ENCODE results near the gene WNT5B. TPM values are rescaled to one million over a fixed set of nuclear protein-coding genes. Genes with fewer than 3 reads are reported as not detected.

Gene WNT5B
- total RNA-seq, 4 donors from 2014 or later, result 11.7 to 34.1 (median 17.6) TPM

DNA sequence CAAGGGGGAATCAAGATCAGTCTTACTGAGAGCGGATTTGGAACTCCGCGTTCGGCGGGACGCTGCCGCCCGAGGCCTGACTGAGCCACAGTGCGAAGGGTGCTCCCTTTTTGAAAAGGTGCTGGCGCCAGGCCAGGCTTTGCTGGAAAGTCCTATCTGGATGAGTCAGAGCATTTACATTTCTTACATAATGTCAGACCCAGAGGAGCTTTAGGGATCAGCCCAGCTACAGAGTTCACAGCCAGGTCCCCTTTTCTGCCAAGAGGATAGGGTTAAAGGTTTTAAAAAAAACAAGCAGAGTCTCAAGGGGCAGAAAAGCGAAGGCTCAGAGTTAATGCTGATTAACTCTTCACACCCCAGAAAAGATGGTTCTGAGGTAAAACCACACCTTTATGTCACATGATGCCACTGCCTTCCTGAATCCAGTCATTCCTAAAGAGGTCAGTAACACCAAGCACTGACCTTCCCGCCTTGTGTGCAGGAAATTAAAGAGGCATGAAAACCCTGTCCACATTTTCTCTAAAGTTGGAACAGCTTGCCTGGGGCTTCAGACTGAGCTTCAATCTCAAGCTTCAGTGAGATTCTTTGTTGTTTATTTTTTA is 22.9 kb upstream of the WNT5B start:
- peaks cover 0 to 58% (median 19%) of the 10 kb centered on the region in 4 donors for H3K4me1 ChIP-seq
- TF ChIP-seq POLR2A (IDR thresholded peaks at IDR 0.05) (peak in 1 of 2 donors; percentile 55), EP300 (IDR thresholded peaks at IDR 0.05) (peak in 1 of 2 donors; percentile 75)
- TF ChIP-seq, protein P1, sequence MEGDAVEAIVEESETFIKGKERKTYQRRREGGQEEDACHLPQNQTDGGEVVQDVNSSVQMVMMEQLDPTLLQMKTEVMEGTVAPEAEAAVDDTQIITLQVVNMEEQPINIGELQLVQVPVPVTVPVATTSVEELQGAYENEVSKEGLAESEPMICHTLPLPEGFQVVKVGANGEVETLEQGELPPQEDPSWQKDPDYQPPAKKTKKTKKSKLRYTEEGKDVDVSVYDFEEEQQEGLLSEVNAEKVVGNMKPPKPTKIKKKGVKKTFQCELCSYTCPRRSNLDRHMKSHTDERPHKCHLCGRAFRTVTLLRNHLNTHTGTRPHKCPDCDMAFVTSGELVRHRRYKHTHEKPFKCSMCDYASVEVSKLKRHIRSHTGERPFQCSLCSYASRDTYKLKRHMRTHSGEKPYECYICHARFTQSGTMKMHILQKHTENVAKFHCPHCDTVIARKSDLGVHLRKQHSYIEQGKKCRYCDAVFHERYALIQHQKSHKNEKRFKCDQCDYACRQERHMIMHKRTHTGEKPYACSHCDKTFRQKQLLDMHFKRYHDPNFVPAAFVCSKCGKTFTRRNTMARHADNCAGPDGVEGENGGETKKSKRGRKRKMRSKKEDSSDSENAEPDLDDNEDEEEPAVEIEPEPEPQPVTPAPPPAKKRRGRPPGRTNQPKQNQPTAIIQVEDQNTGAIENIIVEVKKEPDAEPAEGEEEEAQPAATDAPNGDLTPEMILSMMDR (IDR thresholded peaks at IDR 0.05), result no peak

DNA sequence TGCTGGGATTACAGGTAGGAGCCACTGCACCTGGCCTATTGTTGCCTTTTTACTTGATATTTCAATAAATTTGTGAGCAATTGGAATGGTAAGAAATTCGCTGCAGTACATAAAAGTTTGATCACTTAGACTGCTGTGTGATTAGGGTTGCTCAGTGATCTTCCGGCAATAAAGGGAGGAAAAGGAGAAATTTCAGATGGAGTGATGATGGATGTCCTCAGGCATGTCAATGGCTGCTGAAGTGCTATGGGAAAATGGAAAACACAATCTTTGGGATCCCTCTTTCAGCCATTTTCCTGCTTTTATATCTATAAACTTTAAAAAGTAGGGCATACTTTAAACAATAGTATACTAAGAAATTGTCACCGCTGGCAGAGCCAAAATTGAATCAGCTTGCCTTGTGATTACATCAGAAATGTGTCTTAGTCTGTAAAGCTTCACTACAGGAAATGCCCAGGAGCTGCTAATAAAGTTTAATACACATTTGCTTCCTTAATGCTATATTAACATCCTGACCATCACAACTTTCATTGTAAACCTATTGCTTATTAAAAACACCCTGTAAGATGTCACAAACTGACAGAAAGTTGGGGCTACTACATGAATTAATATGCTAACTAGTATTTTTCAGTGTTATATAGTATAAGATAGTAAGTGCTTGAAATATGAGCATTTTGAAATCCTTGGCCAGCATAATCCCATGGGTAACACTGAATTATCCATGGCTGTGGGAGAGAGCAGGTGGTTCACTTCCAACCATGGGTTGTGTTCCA is 20.9 kb upstream of the WNT5B start:
- Histone ChIP-seq H3K27me3 (no peaks in the 10 kb centered on the region), H3K36me3 (no peaks in the 10 kb centered on the region), H3K9me3 (no peaks in the 10 kb centered on the region), H3K27ac (peak overlapping the region in 3 of 4 donors; percentile 2 to 76 (median 19)), H3K4me1 (peaks cover 0 to 66% (median 19%) of the 10 kb centered on the region in 4 donors), H3K4me3 (no peak overlapping the region)
- TF ChIP-seq, protein P1 (IDR thresholded peaks at IDR 0.05), result no peak
- no peak for TF ChIP-seq EP300 (IDR thresholded peaks at IDR 0.05)
- no peak for TF ChIP-seq POLR2A (IDR thresholded peaks at IDR 0.05)
- WGBS, 2 donors, result 87 to 90% methylated on average over 3 of the region's 3 CpGs
- DNase-seq (ENCODE audit: low spot score in 2 of 2), result no peak

More for the DNA sequence above, 22.9 kb upstream of the WNT5B start:
- Histone ChIP-seq H3K4me3 (peak overlapping the region; percentile 34 to 53 (median 43)), H3K27ac (peak overlapping the region; percentile 79 to 93 (median 90)), H3K9me3 (no peaks in the 10 kb centered on the region), H3K36me3 (no peaks in the 10 kb centered on the region), H3K27me3 (no peaks in the 10 kb centered on the region)
- peak; percentile 89 to 90 for DNase-seq (ENCODE audit: low spot score in 2 of 2)
- WGBS, 2 donors, result 3 to 4% methylated on average over 12 of the region's 12 CpGs

DNA sequence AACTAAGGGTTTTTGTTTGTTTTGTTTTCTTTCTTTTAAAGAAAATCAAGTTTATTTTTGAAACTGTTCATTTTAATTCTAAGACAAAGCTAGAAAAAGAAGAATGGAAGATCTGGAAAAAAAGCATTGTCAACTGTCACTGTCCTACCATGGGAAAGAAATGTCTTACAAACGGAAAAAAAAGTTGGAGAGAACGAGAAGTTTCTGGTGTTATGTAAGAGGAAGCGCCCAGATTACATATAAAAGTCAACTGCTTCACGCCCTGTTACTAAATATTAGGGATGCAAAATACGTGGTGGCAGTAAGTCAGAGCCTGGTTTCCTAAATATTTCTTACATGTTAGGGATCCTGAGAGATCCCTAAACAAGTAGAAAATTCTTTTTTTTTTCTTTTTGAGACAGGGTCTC is 20.3 kb upstream of the WNT5B start:
- Histone ChIP-seq H3K36me3 (no peaks in the 10 kb centered on the region), H3K4me1 (peaks cover 0 to 66% (median 19%) of the 10 kb centered on the region in 4 donors), H3K27me3 (no peaks in the 10 kb centered on the region), H3K27ac (peak overlapping the region in 2 of 4 donors; percentile 67 to 76), H3K4me3 (no peak overlapping the region), H3K9me3 (no peaks in the 10 kb centered on the region)
- no peak for DNase-seq (ENCODE audit: low spot score in 2 of 2)
- TF ChIP-seq EP300 (IDR thresholded peaks at IDR 0.05) (peak; percentile 74 to 79), POLR2A (IDR thresholded peaks at IDR 0.05) (peak in 1 of 2 donors; percentile 19)
- TF ChIP-seq, protein P1 (IDR thresholded peaks at IDR 0.05), result no peak
- 41 to 47% methylated on average over 5 of the region's 5 CpGs for whole genome bisulfite sequencing, 2 donors

DNA sequence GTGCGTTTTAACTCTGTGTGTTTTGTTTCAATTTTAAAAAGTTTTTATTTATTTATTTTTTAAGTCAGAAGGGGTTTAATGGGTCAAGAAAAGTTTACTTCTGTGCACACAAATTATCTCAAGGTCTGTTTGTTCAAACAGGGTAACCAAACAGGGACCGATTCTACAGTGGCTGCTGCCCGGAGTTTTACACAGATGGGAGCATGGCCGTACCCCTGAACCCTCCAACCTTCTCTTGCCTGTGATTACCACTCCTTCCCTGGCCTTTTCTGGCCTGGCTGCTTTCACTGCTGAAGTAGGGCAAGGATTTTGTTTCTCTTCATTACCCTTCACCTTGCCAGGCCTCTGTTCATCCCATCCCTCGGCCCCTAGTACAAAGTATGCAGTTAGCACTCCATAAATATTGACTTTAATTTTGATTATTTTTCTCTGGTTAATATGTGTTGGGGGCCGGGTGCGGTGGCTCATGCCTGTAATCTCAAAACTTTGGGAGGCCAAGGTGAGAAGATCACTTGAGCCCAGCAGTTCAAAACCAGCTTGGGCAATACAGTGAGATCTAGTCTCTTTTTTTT is 18.9 kb upstream of the WNT5B start:
- H3K36me3 ChIP-seq, result no peaks in the 10 kb centered on the region
- DNase-seq (ENCODE audit: low spot score in 2 of 2), result no peak
- no peaks in the 10 kb centered on the region for H3K27me3 ChIP-seq
- H3K4me1 ChIP-seq, result peaks cover 0 to 63% (median 19%) of the 10 kb centered on the region in 4 donors
- H3K27ac ChIP-seq, result peak overlapping the region in 1 of 4 donors; percentile 4
- no peaks in the 10 kb centered on the region for H3K9me3 ChIP-seq
- H3K4me3 ChIP-seq, result no peak overlapping the region
- 76 to 77% methylated on average over 7 of the region's 7 CpGs for WGBS, 2 donors
- TF ChIP-seq, protein P1 (IDR thresholded peaks at IDR 0.05), result no peak
- TF ChIP-seq EP300 (IDR thresholded peaks at IDR 0.05), result no peak
- no peak for TF ChIP-seq POLR2A (IDR thresholded peaks at IDR 0.05)

Data from tibial nerve (tissue), 4 donors.